Caco-2 (cell line): ENCODE data around the gene CCSAP. TPM values are rescaled to one million over a fixed set of nuclear protein-coding genes. Genes with fewer than 3 reads are reported as not detected.

Experiments used
- BruUV-seq: library from RNA; stranded (reverse); fragments of 400-500 nt; replicated peaks from 2 replicates; lab custom pipeline; 2021; lab: Mats Ljungman, UMichigan
- CTCF ChIA-PET: fragments of 300-600 bp; sonication (Branson Sonifier 250); formaldehyde crosslinking; loops from one replicate; lab custom pipeline; 2022; ENCODE audit warnings: antibody characterized with exemption; lab: Charles Lee
- POLR2A ChIA-PET: fragments of 300-600 bp; sonication (Branson Sonifier 250); formaldehyde crosslinking; loops from one replicate; lab custom pipeline; 2022; ENCODE audit warnings: antibody characterized with exemption; lab: Charles Lee
- DNase-seq, 2 experiments: peaks; one replicate each; pipeline versions ENCODE4 v3.0.0 to v3.0.0-alpha.2; 2020 to 2022
- H3K27me3 ChIP-seq: replicated peaks from 2 replicates; pipeline ENCODE4 v1.6.0; 2011; ENCODE audit warnings: low read length; ENCODE audit not compliant: control insufficient read depth, insufficient read depth
- H3K36me3 ChIP-seq: 2 replicates; pipeline ENCODE4 v1.5.1; 2011; ENCODE audit warnings: low read length; ENCODE audit not compliant: control insufficient read depth, insufficient read depth
- H3K4me1 ChIP-seq: fragments of 250-450 bp; sonication (Bioruptor Pico); 2 replicates; pipeline ENCODE4 v1.5.1; 2020; ENCODE audit warnings: mild to moderate bottlenecking
- H3K4me3 ChIP-seq: 2 replicates; pipeline ENCODE4 v1.5.1; 2011; ENCODE audit warnings: low read depth, mild to moderate bottlenecking, control low read depth, low read length
- H3K9me3 ChIP-seq: fragments of 250-450 bp; sonication (Bioruptor Pico); 2 replicates; pipeline ENCODE4 v1.5.1; 2020; ENCODE audit warnings: mild to moderate bottlenecking, moderate library complexity
- H3K27ac Mint-ChIP-seq: one replicate; pipeline ENCODE4 v1.8.0; 2022; ENCODE audit warnings: mixed read lengths; ENCODE audit not compliant: unreplicated experiment
- H3K27me3 Mint-ChIP-seq: one replicate; pipeline ENCODE4 v1.8.0; 2022; ENCODE audit warnings: mixed read lengths; ENCODE audit not compliant: insufficient read depth, unreplicated experiment
- H3K36me3 Mint-ChIP-seq: one replicate; pipeline ENCODE4 v1.8.0; 2022; ENCODE audit warnings: mild to moderate bottlenecking, mixed read lengths; ENCODE audit not compliant: insufficient read depth, unreplicated experiment
- H3K4me1 Mint-ChIP-seq: one replicate; pipeline ENCODE4 v1.8.0; 2022; ENCODE audit warnings: low read depth, mixed read lengths; ENCODE audit not compliant: unreplicated experiment
- H3K4me3 Mint-ChIP-seq: one replicate; pipeline ENCODE4 v1.8.0; 2022; ENCODE audit warnings: mild to moderate bottlenecking, moderate library complexity, mixed read lengths; ENCODE audit not compliant: unreplicated experiment
- H3K9me3 Mint-ChIP-seq: one replicate; pipeline ENCODE4 v1.8.0; 2022; ENCODE audit warnings: mixed read lengths; ENCODE audit not compliant: unreplicated experiment
- CTCF ChIP-seq, 2 experiments: fragments of 200-600 bp in 1 of 2; IDR thresholded peaks; 1 replicate in 1 of 2; 2 replicates in 1 of 2; pipeline versions ENCODE4 v1.5.1 to v1.8.0; 2011 to 2022; ENCODE audit warnings: antibody characterized with exemption in 1 of 2, control low read depth in 1 of 2, inconsistent platforms in 1 of 2, low read depth in 1 of 2, low read length in 1 of 2, mild to moderate bottlenecking in 1 of 2, moderate library complexity in 1 of 2; ENCODE audit not compliant: insufficient read depth in 1 of 2, severe bottlenecking in 1 of 2, unreplicated experiment in 1 of 2
- intact Hi-C: fragments of 100-400 bp; cut with micrococcal nuclease; formaldehyde crosslinking; loops from one replicate; pipeline ENCODE4 v1.10.0; 2022; ENCODE audit not compliant: unreplicated experiment
- total RNA-seq: library from RNA; stranded (reverse); gene quantifications from 2 replicates; pipeline ENCODE4 v1.2.3, GENCODE V29; 2022

The CCSAP gene
- total RNA-seq, 1 experiment from 2014 or later: 11.3 TPM

- intact Hi-C loops: no loop called here
- DNase-seq: no peak
- H3K9me3 Mint-ChIP-seq: no peaks in the 10 kb centered on the region
- Histone ChIP-seq H3K36me3 (no peaks in the 10 kb centered on the region), H3K27me3 (no peaks in the 10 kb centered on the region), H3K4me3 (no peak overlapping the region), H3K4me1 (no peaks in the 10 kb centered on the region), H3K9me3 (no peaks in the 10 kb centered on the region)
- CTCF ChIA-PET: no interaction called here
- TF ChIP-seq CTCF (IDR thresholded peaks at IDR 0.05; ENCODE audit: insufficient read depth in 1 of 2, low read depth in 1 of 2, low read length in 1 of 2, severe bottlenecking in 1 of 2, unreplicated experiment in 1 of 2): no peak
- H3K36me3 Mint-ChIP-seq: peaks cover 54% of the 10 kb centered on the region
- POLR2A ChIA-PET: no interaction called here
- H3K27ac Mint-ChIP-seq: no peak overlapping the region
- BruUV-seq: no TSS peak
- H3K27me3 Mint-ChIP-seq: no peaks in the 10 kb centered on the region
- H3K4me3 Mint-ChIP-seq: no peak overlapping the region
- no peaks in the 10 kb centered on the region for H3K4me1 Mint-ChIP-seq
Observed at GRCh38 chr1:229323885-229324553, 18.8 kb downstream of the CCSAP start.

GRCh38 chr1:229323201-229323600 is 19.6 kb downstream of the CCSAP start:
- ChIA-PET CTCF (no interaction called here), POLR2A (no interaction called here)
- BruUV-seq: no TSS peak
- Mint-ChIP-seq H3K36me3 (peaks cover 57% of the 10 kb centered on the region), H3K9me3 (no peaks in the 10 kb centered on the region), H3K27ac (no peak overlapping the region), H3K4me3 (no peak overlapping the region), H3K27me3 (no peaks in the 10 kb centered on the region), H3K4me1 (no peaks in the 10 kb centered on the region)
- no peak for DNase-seq
- intact Hi-C loops: no loop called here
- no peaks in the 10 kb centered on the region for H3K4me1 ChIP-seq
- H3K4me3 ChIP-seq: no peak overlapping the region
- H3K9me3 ChIP-seq: no peaks in the 10 kb centered on the region
- no peaks in the 10 kb centered on the region for H3K36me3 ChIP-seq
- TF ChIP-seq CTCF (IDR thresholded peaks at IDR 0.05; ENCODE audit: insufficient read depth in 1 of 2, low read depth in 1 of 2, low read length in 1 of 2, severe bottlenecking in 1 of 2, unreplicated experiment in 1 of 2): no peak
- no peaks in the 10 kb centered on the region for H3K27me3 ChIP-seq

GRCh38 chr1:229319487-229319886 is 23.4 kb downstream of the CCSAP start:
- DNase-seq: no peak
- no peak overlapping the region for H3K4me3 ChIP-seq
- no peaks in the 10 kb centered on the region for H3K9me3 Mint-ChIP-seq
- H3K27me3 Mint-ChIP-seq: no peaks in the 10 kb centered on the region
- intact Hi-C loops: no loop called here
- H3K36me3 ChIP-seq: no peaks in the 10 kb centered on the region
- H3K4me1 Mint-ChIP-seq: no peaks in the 10 kb centered on the region
- TF ChIP-seq CTCF (IDR thresholded peaks at IDR 0.05; ENCODE audit: insufficient read depth in 1 of 2, low read depth in 1 of 2, low read length in 1 of 2, severe bottlenecking in 1 of 2, unreplicated experiment in 1 of 2): no peak
- ChIA-PET POLR2A (no interaction called here), CTCF (no interaction called here)
- H3K27ac Mint-ChIP-seq: no peak overlapping the region
- peaks cover 49% of the 10 kb centered on the region for H3K36me3 Mint-ChIP-seq
- no TSS peak for BruUV-seq
- H3K27me3 ChIP-seq: no peaks in the 10 kb centered on the region
- no peaks in the 10 kb centered on the region for H3K9me3 ChIP-seq
- H3K4me3 Mint-ChIP-seq: no peak overlapping the region
- H3K4me1 ChIP-seq: no peaks in the 10 kb centered on the region
